Muscle of back (tissue), 11 donors: ENCODE results near the gene ZNF664. TPM values are rescaled to one million over a fixed set of nuclear protein-coding genes. Genes with fewer than 3 reads are reported as not detected.

Experiments used
- DNase-seq, 3 donors: peaks; one replicate each; pipeline versions ENCODE4 v3.0.0 to v3.0.0-alpha.2; 2013
- polyA plus RNA-seq, 10 donors: library from polyadenylated mRNA; unstranded; fragments of 120-200 nt; gene quantifications; one replicate each; pipeline ENCODE4 v1.2.1, GENCODE V29; 2013; ENCODE audit not compliant: insufficient read length in 10 of 10

Gene ZNF664
- polyA plus RNA-seq, 10 donors: 35.2 to 55.0 (median 45.5) TPM

DNA sequence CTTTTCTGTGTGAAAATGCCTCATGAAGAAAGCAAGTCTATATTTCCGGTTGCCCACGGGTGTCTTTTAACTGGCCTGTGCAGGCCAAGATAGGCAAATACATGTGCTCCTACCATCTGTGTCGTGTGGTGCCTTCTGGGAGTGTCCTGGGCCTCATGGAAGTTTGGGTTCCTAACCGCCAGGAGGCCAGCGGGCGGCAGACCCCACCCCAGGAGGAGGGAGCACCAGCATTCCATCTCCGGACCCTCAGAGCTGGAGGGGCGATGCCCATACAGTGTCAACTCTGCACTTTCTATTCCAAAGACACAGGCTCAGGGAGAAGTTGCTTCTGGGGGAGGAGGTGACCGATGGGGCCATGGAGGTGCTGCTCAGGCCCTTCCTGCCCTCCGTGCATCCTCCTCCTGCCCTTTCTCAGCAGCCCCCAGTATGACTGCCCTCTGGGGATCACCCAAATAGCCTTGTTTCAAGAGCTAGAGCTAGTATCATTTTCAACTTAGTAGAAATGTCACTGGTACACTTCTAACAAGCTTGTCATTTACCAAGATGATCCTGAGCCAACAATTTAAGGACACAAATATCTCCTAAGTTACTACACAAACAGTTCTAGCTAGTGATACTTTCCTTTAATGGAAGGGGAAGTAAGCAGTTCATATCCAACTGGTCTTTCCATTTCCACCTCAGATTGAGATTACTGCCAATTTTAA lies 18.2 kb upstream of the ZNF664 start:
- DNase-seq: no peak

GRCh38 chr12:123956249-123956648 lies 16.8 kb upstream of the ZNF664 start:
- no peak for DNase-seq

DNA sequence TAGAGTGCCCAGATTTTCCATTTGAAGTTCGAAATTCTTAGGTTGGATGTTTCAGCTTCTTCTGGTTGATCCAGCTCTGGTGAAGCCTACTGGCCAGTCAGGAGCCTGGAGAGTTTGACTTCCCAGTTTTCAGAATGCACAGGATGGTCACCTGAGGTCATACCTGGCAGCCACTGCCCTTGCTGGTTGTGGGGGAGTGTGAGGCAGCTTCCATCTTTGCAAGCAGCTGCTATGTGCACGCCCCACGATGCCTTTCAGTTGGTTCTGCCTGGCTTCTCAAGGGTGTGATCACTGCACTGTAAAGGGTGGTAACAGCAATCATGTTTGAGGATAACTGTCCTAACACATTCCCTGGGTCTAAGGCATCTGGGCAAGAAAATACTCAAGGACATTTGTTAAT lies 15.8 kb upstream of the ZNF664 start:
- no peak for DNase-seq

DNA sequence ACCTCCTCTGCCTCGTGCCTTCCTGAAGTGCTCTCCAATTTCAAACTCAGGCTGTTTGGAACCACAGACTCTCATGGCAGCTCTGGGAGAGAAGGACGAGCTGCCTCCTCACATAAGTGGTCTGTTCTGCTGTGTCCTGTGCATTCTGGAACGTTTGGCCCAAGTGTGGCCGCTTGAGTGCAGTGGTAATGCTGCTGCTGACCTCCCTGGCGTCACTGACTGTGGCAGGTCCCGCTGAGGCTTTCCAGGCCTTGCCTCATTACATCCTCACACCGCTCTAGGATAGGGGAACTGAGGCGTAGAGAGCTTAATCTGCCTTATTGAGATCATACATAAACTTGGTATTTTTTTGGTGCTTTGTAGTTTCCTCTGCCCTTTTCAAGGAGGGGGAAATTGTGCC lies 14.6 kb upstream of the ZNF664 start:
- DNase-seq: no peak

DNA sequence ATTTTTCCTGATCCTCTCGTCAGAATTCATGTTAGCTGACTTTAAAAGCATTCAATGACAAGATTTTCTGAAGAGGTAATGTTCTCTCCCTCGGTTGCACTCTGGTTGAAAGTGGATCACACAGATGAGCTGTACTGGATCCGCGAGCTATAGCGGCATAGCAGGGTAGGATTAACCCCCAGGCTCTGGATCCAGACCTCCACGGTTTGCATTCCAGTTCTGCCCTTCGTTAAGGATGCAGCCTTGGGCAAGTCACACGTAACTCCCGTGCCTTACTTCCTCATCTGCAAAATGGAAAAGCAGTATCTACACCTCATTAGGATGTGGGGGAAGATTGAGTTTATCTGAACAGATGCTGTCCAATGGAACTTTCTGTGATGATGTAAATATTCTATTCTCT lies 14.1 kb upstream of the ZNF664 start:
- DNase-seq: no peak

DNA sequence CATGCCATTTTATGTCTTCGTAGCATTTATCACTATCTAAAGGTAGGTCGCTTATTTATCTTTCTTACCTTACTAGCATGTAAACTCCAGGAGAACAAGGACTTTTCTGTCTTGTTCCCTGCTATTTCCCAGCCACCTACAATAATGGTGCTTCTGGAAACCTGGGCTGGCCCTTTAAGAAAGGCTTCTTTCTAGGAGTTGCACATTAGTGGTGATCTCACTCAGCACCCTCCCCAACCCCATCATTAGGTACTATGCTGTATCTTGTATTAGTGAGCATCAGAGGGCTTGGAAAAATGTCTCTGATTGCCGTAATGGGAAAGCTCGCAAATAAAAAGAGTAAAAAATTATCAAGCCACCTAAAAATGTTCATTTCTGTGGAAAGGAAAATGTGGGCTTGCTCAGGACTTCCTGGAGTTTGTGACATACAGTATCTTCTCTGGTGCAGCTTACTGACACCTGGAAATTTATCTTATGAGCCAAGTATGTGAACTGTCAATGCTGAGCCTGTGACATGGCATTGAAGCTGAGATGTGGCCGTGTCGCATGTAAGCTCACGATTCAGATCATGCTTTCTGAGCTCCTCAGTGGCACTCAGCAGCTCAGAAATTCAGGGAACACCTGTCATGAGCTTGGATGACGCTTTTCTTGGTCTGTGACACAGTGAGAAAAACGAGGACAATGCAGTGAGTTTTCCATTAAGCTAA lies 12.8 kb upstream of the ZNF664 start:
- DNase-seq: no peak

DNA sequence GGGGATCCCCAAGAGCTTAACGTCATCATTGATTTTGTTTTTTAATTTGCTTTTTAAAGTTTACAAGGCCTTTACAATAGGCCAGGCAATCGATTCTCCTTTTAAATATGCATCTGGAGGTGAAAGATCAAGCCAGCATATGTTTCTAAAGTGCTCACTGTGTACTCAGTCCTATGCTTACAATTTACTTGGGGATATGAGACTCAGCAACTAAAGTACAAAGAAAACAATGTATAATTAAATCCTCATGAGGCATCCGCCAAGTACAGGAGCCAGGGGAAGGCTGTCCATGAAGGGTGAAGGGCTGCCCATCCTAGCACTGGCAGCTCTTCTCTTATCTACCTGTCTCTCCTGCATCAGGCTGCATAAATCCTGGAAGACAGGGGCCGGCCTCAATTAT lies 12.2 kb upstream of the ZNF664 start:
- DNase-seq: no peak

- no peak for DNase-seq
Measured at GRCh38 chr12:123961585-123962345, 11.2 kb upstream of the ZNF664 start.

DNA sequence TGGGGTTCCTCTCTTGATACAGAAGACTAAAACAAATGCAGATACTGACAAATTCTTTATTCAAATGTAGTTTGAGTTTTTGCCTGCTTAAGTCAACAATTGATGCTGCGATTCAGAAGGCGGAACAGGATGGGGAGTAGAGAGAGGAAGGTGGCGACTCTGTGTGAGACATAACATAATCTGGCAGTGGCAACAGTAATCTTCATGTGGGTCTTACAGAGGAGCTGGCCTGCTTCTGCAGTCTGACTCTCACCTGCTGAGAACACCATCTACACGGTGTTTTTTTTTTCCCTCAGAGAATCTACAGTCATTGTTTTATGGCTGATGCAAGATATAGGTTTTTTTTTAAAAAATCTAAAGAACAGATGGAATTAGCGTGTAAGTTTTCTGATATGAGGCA lies 10.5 kb upstream of the ZNF664 start:
- no peak for DNase-seq

- no peak for DNase-seq
Measured at GRCh38 chr12:123963821-123964220, 9.2 kb upstream of the ZNF664 start.

GRCh38 chr12:123965382-123965781 lies 7.6 kb upstream of the ZNF664 start:
- no peak for DNase-seq

GRCh38 chr12:123966596-123966995 lies 6.4 kb upstream of the ZNF664 start:
- no peak for DNase-seq

DNA sequence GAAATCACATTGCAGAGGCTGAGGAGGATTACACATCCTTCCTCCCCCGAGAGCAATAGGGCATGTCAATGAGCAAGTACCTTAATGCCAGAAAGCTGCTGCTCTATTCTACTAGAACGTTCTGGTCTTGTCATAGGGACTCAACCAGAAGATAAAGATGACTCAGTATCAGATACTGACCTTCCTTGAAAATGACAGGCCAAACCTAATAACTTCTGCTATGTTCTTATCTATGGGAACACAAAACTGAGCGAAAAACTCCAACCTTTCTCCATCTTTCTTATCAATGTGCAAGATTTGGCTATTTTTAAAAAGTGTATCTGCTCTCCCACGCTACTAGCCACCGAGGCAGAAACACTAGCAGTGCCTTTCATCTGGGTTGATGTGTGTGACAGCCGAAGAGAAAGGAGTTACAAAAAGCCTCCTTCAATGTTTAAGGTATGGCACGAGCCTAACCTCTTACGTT lies 5.9 kb upstream of the ZNF664 start:
- DNase-seq: no peak

DNA sequence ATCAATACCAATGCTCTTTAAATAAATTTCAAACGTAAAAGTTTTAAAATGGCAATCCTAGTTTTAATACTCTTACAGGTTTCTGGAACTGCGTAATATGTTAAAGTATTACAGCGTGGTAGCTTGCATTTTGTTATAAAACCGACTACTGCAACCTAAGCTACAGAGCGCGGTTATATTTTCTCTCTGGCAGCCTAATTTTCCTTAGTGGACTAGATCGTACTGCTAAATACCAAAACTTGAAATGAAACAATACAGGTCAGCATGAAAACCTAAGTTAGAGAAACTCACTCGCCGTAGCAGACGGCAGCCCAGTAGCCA lies 1.6 kb upstream of the ZNF664 start:
- no peak for DNase-seq

DNA sequence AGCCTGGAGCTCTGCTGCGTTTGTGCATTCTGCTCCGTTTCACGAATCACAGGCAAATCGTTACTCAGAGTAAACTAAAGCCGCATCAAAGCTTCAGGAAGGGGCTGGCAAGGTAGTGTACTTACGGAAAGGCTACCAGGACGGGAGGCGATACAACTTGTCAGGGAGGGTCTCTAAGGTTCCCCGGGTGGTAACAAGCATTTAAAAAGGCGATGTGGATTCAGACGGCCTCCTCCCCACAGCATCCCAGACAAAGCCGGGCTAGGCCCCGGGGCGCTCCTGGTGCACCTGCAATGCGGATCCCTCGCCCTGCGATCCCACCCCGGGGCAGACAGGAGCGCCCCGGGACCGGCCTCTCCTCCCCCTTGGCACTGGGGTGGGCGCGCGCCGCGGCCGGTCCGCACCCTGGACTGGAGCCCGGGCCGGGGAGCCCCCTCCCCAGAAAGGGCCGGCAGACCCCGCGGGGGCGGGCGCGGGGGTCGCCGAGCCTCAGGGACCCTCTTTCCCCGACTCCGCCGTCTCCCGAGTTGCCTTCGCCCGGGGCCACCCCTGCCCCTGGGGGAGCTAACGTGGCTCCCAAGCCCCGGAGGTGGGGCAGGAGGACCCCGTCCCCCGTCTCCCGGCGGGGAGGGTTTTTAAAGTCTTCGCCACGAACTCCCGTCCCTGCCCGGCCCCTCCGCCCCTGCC lies 1.1 kb upstream of the ZNF664 start:
- DNase-seq: peak in 2 of 3 donors; percentile 24 to 68

DNA sequence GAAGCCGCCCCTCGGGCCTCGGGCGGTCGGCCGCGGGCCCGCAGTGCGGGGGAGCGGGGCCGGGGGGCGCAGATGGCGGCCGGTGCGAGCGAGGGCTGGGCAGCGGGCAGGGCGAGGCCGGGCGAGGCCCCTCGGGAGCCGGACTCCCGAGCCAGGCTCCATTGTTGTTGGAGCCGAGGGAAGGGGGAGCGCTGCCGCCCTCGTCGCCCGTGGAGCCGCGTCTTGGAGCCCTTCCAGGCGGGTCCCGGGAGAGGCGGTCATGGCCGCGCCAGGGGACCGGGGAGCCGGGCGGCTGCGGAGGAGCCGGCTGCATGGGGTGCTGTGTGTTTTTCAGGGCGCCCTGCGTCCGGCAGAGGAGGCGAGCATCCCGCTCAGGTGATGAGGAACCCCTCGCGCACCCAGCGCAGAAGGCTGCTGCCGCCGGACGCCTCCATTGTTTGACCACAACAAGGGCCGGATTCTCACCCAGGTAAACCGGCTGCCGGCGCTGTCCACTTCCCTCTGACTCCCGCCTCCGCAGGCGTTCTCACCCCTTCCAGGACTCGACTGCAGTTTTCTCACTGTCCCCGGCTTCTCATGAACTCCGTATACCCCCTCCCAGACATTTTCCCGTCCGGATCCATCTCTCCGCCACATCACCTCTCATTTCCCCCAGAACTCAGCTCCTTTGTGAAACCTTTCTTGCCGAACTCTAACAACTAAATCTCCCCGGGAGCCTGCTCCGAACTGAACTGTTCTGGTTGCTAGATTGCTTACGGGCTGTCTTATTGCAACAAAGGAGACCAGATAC lies 732 bp downstream of the ZNF664 start:
- peak in 2 of 3 donors; percentile 28 to 59 for DNase-seq

DNA sequence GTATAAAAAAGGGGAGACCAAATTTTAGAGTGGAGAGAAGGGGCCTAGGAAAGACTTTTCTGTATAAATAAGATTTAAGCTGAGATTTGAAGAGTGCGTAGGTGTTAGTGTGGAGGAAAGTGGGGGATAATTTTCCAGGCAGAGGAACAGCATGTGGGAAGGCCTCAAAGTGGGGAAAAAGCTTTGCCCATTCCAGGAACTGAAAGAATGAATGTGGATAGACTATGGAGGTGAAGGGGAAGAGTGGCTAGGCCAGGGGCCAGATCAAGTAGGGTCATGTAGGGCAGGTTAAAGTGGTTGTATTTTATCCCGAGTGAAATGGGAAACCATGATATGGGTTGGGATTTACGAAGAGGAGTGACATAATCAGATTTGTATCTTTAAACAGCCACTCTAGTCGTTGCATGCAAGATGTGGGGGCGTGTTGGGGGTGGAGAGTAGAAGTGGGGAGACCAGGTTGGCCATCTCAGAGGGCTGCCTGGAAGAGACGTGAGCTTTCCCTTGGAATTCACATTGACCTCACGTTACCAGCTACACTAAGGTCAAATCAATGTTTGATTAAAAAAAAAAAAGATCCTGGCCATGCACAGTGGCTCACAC lies 3.3 kb downstream of the ZNF664 start:
- DNase-seq: no peak

DNA sequence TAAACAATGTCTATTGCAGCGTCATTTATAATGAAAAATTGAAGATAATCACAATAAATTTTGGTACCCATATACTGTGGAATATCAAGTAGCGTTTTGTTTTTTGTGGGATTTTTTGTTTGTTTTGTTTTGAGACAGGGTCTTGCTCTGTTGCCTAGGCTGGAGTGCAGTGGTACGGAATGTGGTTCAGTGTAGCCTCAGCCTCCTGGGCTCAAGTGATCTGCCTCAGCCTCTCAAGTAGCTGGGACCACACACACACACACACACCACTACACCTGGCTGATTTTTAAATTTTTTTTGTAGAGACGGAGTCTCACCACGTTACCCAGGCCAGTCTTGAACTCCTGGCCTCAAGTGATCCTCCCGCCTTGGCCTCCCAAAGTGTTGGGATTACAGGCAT lies 6.6 kb downstream of the ZNF664 start:
- no peak for DNase-seq

DNA sequence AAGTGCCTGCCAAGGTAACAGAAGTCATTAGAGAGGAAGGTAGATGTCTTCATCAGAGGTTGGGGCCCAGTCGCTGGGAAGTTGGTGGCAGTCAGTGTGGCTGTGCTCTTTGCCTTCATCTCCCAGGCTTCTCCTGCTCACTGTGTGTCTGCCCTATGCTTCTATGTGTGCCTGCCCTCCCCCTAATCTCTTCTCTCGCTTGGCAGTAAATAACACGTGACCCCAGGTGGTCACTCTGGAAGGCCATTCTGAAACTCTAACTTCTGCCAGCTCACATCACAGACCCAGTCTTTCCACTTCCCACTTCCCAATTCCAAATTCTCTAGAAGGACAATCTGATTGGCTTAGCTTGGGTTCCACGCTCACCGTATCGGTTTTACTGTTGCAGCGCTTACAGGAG lies 9.3 kb downstream of the ZNF664 start:
- no peak for DNase-seq

DNA sequence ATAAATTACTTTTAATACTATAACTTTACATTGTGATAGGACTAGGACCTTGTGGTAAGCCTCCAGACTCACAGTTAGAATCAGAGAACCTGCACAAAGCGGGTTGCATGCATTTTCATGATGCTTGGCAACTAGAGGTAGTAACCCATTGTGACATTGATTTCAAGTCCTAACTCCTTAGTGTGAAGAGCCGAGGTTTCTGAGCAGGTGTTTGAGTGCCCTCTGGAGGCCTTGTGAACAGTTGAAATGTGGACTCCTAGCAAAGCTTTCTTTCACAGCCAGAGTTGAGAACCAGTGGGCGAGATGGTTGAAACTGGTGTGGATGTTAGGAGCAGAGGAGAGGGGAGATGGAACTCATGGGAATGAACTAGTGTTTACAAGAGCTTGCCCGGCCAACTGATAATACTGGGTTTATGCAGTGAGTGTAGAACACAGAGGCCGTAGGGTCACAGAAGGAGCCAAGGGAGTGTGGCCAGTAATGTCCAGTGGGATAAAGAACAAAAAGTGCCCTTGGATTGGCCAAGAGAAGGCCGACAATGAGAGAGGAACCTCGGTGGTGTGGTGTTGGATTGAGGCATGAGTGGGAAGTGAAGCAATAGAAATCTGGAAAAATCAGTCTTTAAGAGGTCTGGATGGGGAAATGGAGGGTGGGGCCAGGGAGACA lies 10.9 kb downstream of the ZNF664 start:
- DNase-seq: peak in 2 of 3 donors; percentile 44 to 45

DNA sequence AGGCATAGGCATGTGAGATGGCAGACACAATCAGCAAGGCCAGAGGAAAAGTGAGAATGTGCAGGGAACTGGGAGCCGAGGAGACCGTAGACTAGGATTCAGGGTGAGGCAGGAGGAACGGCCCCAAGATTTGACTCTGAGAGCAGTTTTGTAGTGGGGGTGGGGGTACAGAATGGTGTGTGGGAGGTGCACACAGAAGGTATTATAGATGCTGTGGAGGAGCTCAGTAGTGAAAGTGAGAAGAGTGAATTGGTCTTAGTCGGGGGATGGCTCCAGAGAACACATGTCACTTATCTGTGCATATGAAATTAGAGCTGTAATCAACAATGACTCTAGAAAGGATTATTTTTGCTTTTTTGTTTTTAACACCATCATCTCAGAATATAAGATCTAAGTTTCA lies 11.9 kb downstream of the ZNF664 start:
- no peak for DNase-seq
